Measurements from ENCODE around the gene DBN1. TPM values are rescaled to one million over a fixed set of nuclear protein-coding genes. Genes with fewer than 3 reads are reported as not detected.
A peak's percentile ranks its signal among the peaks of the same experiment; 100 is the strongest.

The DBN1 gene
- total and polyA plus RNA-seq, 2 of the 8 experiments (the other 6 are each of a cell fraction or from before 2014, with no cell fraction given): 168 to 333 TPM

DNA sequence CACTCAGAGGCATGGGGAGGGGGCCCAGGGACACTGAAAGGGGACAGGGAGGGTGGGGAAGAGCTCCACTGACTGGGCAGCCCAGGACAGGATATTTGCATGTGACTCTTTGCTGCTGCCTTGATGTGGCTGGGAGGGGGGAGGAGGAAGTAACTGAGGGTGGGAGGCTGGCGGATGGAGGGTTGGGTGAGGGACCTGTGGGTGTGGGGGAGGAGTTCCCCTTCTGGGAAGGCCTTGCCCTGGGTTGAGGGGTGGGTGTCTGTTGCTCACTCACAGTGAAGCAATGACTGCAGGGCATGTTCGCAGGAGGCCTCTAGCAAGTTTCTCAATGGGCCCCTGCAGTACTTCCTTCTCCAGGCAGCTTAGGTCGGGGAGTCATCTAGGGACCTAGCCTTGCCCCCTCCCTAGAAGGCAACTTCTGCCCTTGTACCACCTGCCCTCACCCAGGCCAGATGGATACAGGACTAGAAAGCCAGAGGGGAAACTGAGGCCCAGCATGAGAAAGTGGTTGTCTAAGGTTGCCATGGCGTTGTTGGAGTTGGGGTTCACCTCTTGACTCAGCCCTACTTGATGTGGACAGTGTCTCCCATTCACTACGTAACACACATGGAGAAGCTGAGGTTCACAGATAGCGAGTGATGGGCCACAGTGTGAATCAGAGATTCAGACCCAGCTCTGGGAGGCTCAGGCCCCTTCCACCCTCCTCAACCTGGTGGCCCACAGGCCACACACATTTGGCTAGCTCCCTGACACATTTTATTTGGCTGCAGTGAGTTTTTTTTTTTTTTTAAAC is 44.0 kb downstream of the DBN1 start:
- no peak overlapping the region; a peak in 1 of 7 replicates for H3K9ac ChIP-seq (replicated peaks in 1 of 4; ENCODE audit: extremely low read depth in 1 of 4, low read depth in 3 of 4, low read length in 3 of 4)
- H4K20me1 ChIP-seq (replicated peaks in 1 of 2; ENCODE audit: control insufficient read depth in 1 of 2, insufficient read depth in 2 of 2, low read length in 2 of 2): peaks cover 15 to 24% of the 10 kb centered on the region in 2 experiments
- peaks cover 7 to 29% (median 22%) of the 10 kb centered on the region in 4 experiments; a peak in 6 of 8 replicates for H3K36me3 ChIP-seq (ENCODE audit: control insufficient read depth in 2 of 4, insufficient read depth in 4 of 4, low read length in 3 of 4)
- H3K79me2 ChIP-seq (ENCODE audit: control insufficient read depth in 1 of 2, insufficient read depth in 2 of 2, low read length in 2 of 2): peaks cover 0 to 26% of the 10 kb centered on the region in 2 experiments; a peak in 2 of 4 replicates
- no peaks in the 10 kb centered on the region for H3K27me3 ChIP-seq (replicated peaks in 1 of 4; ENCODE audit: control insufficient read depth in 3 of 4, extremely low read depth in 1 of 4, insufficient read depth in 3 of 4, low read length in 3 of 4)
- H3K14ac ChIP-seq (ENCODE audit: insufficient read length): no peak overlapping the region
- 92% methylated on average over 5 of the region's 6 CpGs; no CpG with 5 or more reads in 1 of the 2 experiments for WGBS, 2 experiments (ENCODE audit: extremely low coverage in 1 of 2, insufficient coverage in 1 of 2, insufficient read length in 1 of 2, insufficient replicate concordance in 2 of 2, low coverage in 1 of 2, low lambda C conversion rate in 2 of 2, missing lambda C conversion rate in 1 of 2)
- H2AFZ ChIP-seq (ENCODE audit: low read length): no peak overlapping the region
- CTCF ChIA-PET (ENCODE audit: partially characterized antibody): interaction anchor here (0.6 to 5.9 kb wide), 14 partner anchors 13 to 122 kb away, joined by 3 to 34 read pairs (median 4); partner anchors contain the start of gene F12
- no peak overlapping the region for H3K4me2 ChIP-seq (ENCODE audit: insufficient read depth in 1 of 2, low read depth in 2 of 2, low read length in 2 of 2)
- no peak for DNase-seq (ENCODE audit: low read depth in 1 of 2, low spot score in 2 of 2)
- no peak overlapping the region for H4K8ac ChIP-seq (ENCODE audit: extremely low read depth, insufficient read depth, low read length)
- H3K23ac ChIP-seq (ENCODE audit: insufficient read length): no peak overlapping the region
- H3K79me1 ChIP-seq (ENCODE audit: low read depth, low read length): peaks cover 16% of the 10 kb centered on the region
- H3K56ac ChIP-seq (replicated peaks; ENCODE audit: insufficient read length, low read depth, low read length): no peak overlapping the region
- H2AK5ac ChIP-seq (ENCODE audit: low read depth, low read length): no peak overlapping the region
- no peak overlapping the region for H4K91ac ChIP-seq (replicated peaks; ENCODE audit: insufficient read length, low read length)
- no peak overlapping the region for H3K4me3 ChIP-seq (ENCODE audit: extremely low read depth in 1 of 4, insufficient read depth in 2 of 4, low read depth in 3 of 4, low read length in 4 of 4)
- H3K4me1 ChIP-seq (replicated peaks in 1 of 4; ENCODE audit: control insufficient read depth in 3 of 4, insufficient read depth in 4 of 4, low read length in 3 of 4): peaks cover 4 to 14% (median 9%) of the 10 kb centered on the region in 4 experiments; a peak in 6 of 7 replicates
- H2BK120ac ChIP-seq (replicated peaks; ENCODE audit: low read depth, low read length): no peak overlapping the region
- H2BK20ac ChIP-seq (ENCODE audit: low read length): no peak overlapping the region
- no peak overlapping the region for H3K4ac ChIP-seq (replicated peaks; ENCODE audit: insufficient read length, low read depth, low read length)
- no peak for FAIRE-seq
- H4K5ac ChIP-seq (ENCODE audit: insufficient read length, low read depth, low read length): no peak overlapping the region
- H3K9me3 ChIP-seq (ENCODE audit: insufficient read depth in 2 of 2, low read depth in 1 of 2, low read length in 1 of 2): no peaks in the 10 kb centered on the region
- no peak overlapping the region for H2BK12ac ChIP-seq (ENCODE audit: low read depth, low read length)
- H3K23me2 ChIP-seq (ENCODE audit: low read depth, low read length): peaks cover 10% of the 10 kb centered on the region
- POLR2A ChIA-PET (ENCODE audit: partially characterized antibody): interaction anchor here (0.7 to 24.2 kb wide), 9 partner anchors 8 to 120 kb away, joined by 3 to 460 read pairs (median 4); partner anchors contain the start of gene PRR7
- H3K18ac ChIP-seq (ENCODE audit: extremely low read depth, low read length): no peak overlapping the region
- TF ChIP-seq RXRA (IDR thresholded peaks at IDR 0.05; ENCODE audit: insufficient read depth, low read depth, low read length): no peak
- TF ChIP-seq POLR2AphosphoS5 (IDR thresholded peaks at IDR 0.05; ENCODE audit: low read depth, low read length): 0 out of 2 replicates have a peak, but pooled peaks have one; percentile 15
- peak in 1 of 2 experiments; percentile 32; a peak in 2 of 3 replicates for TF ChIP-seq POLR2A (IDR thresholded peaks at IDR 0.05; ENCODE audit: control extremely low read depth in 1 of 2, low read depth in 2 of 2, low read length in 2 of 2)
- H2BK5ac ChIP-seq (ENCODE audit: low read depth, low read length): no peak overlapping the region
- no peak overlapping the region for H3K27ac ChIP-seq (ENCODE audit: low read depth, low read length)
- no peak overlapping the region for H2BK15ac ChIP-seq (ENCODE audit: low read length)
